Neural progenitor cell (in vitro differentiated cells): ENCODE measurements around the gene MYO6. TPM values are rescaled to one million over a fixed set of nuclear protein-coding genes. Genes with fewer than 3 reads are reported as not detected.
A peak's percentile ranks its signal among the peaks of the same experiment; 100 is the strongest.

Experiments
- DNase-seq: peaks from one replicate; pipeline ENCODE4 v3.0.0-alpha.2; 2016; ENCODE audit warnings: low spot score
- H2AFZ ChIP-seq: fragments of 200-600 bp; sonication (generic); replicated peaks from 2 replicates; pipeline ENCODE4 v1.6.1; 2016; ENCODE audit warnings: antibody characterized with exemption
- H3F3A ChIP-seq: fragments of 200-600 bp; sonication (generic); 2 replicates; pipeline ENCODE4 v1.6.1; 2016; ENCODE audit warnings: antibody characterized with exemption, low read depth
- H3K27ac ChIP-seq: fragments of 200-600 bp; sonication (generic); 2 replicates; pipeline ENCODE4 v1.5.1; 2016; ENCODE audit warnings: mild to moderate bottlenecking
- H3K27me3 ChIP-seq: fragments of 200-600 bp; sonication (generic); 2 replicates; pipeline ENCODE4 v1.6.1; 2016; ENCODE audit warnings: mild to moderate bottlenecking, moderate library complexity
- H3K36me3 ChIP-seq: fragments of 200-600 bp; sonication (generic); 2 replicates; pipeline ENCODE4 v1.5.1; 2016
- H3K4me1 ChIP-seq: fragments of 200-600 bp; sonication (generic); 2 replicates; pipeline ENCODE4 v1.6.1; 2016; ENCODE audit warnings: mixed run types
- H3K4me2 ChIP-seq: fragments of 200-600 bp; sonication (generic); 2 replicates; pipeline ENCODE4 v1.6.1; 2016
- H3K4me3 ChIP-seq: fragments of 200-600 bp; sonication (generic); 2 replicates; pipeline ENCODE4 v1.5.1; 2016
- H3K79me2 ChIP-seq: fragments of 200-600 bp; sonication (generic); 2 replicates; pipeline ENCODE4 v1.6.1; 2016; ENCODE audit warnings: low read depth
- H3K9ac ChIP-seq: fragments of 200-600 bp; sonication (generic); 2 replicates; pipeline ENCODE4 v1.6.1; 2016
- H3K9me3 ChIP-seq: fragments of 200-600 bp; sonication (generic); 2 replicates; pipeline ENCODE4 v1.5.1; 2016; ENCODE audit warnings: low read depth
- H4K20me1 ChIP-seq: fragments of 200-600 bp; sonication (generic); 2 replicates; pipeline ENCODE4 v1.6.1; 2016; ENCODE audit warnings: low read depth
- H3K27ac Mint-ChIP-seq: 3 replicates; pipeline ENCODE4 v1.8.0; 2021; ENCODE audit warnings: mixed read lengths
- H3K27me3 Mint-ChIP-seq: 2 replicates; pipeline ENCODE4 v1.8.0; 2022; ENCODE audit warnings: low read depth, mild to moderate bottlenecking, inconsistent platforms, moderate library complexity, mixed read lengths; ENCODE audit not compliant: insufficient read depth
- H3K36me3 Mint-ChIP-seq: 3 replicates; pipeline ENCODE4 v1.8.0; 2021; ENCODE audit warnings: mixed read lengths
- H3K4me1 Mint-ChIP-seq: 3 replicates; pipeline ENCODE4 v1.8.0; 2021; ENCODE audit warnings: mixed read lengths
- H3K4me3 Mint-ChIP-seq: 3 replicates; pipeline ENCODE4 v1.8.0; 2021; ENCODE audit warnings: mild to moderate bottlenecking, moderate library complexity, mixed read lengths
- H3K9me3 Mint-ChIP-seq: 3 replicates; pipeline ENCODE4 v1.8.0; 2020; ENCODE audit warnings: mixed read lengths
- CTCF ChIP-seq: fragments of 200-600 bp; sonication (generic); IDR thresholded peaks from 2 replicates; pipeline ENCODE4 v1.5.1; 2017; ENCODE audit warnings: antibody characterized with exemption, mild to moderate bottlenecking
- EZH2 ChIP-seq: fragments of 200-600 bp; sonication (generic); IDR thresholded peaks from 2 replicates; pipeline ENCODE4 v1.6.1; 2017; ENCODE audit warnings: antibody characterized with exemption, mild to moderate bottlenecking, moderate library complexity
- EZH2phosphoT487 ChIP-seq: fragments of 200-600 bp; sonication (generic); IDR thresholded peaks from 2 replicates; pipeline ENCODE4 v1.6.1; 2017; ENCODE audit warnings: antibody characterized with exemption
- total RNA-seq: library from RNA; depleted of rRNA; stranded (reverse); fragments of >200 nt; gene quantifications from 2 replicates; pipeline ENCODE4 v1.2.3, GENCODE V29; 2015; ENCODE audit warnings: low replicate concordance

The MYO6 gene
- total RNA-seq, 1 donor from 2014 or later = 23.0 TPM

GRCh38 chr6:75941509-75941908, 192.5 kb downstream of the MYO6 start:
- no peak overlapping the region for H3K9ac ChIP-seq
- H3K36me3 ChIP-seq = no peaks in the 10 kb centered on the region
- Mint-ChIP-seq H3K9me3 (peaks cover 3% of the 10 kb centered on the region), H3K4me3 (no peak overlapping the region), H3K27me3 (peaks cover 2% of the 10 kb centered on the region), H3K27ac (no peak overlapping the region), H3K36me3 (no peaks in the 10 kb centered on the region), H3K4me1 (peaks cover 11% of the 10 kb centered on the region)
- H3K79me2 ChIP-seq = no peaks in the 10 kb centered on the region
- H4K20me1 ChIP-seq = no peaks in the 10 kb centered on the region
- no peaks in the 10 kb centered on the region for H3K27me3 ChIP-seq
- TF ChIP-seq CTCF (no peak), EZH2 (no peak), EZH2phosphoT487 (no peak)
- no peak overlapping the region for H3K27ac ChIP-seq
- no peak overlapping the region for H2AFZ ChIP-seq
- no peak for DNase-seq
- H3F3A ChIP-seq = peaks cover 9% of the 10 kb centered on the region
- H3K4me2 ChIP-seq = no peak overlapping the region
- peaks cover 14% of the 10 kb centered on the region for H3K4me1 ChIP-seq
- no peak overlapping the region for H3K4me3 ChIP-seq
- H3K9me3 ChIP-seq = no peaks in the 10 kb centered on the region

GRCh38 chr6:75943381-75943780, 194.3 kb downstream of the MYO6 start:
- Histone ChIP-seq H2AFZ (no peak overlapping the region), H3K27me3 (no peaks in the 10 kb centered on the region), H3K9me3 (no peaks in the 10 kb centered on the region), H3K4me3 (no peak overlapping the region), H3K4me2 (no peak overlapping the region), H3K4me1 (peaks cover 14% of the 10 kb centered on the region), H3F3A (peaks cover 11% of the 10 kb centered on the region), H3K79me2 (no peaks in the 10 kb centered on the region), H4K20me1 (no peaks in the 10 kb centered on the region), H3K36me3 (no peaks in the 10 kb centered on the region), H3K9ac (no peak overlapping the region), H3K27ac (no peak overlapping the region)
- peaks cover 3% of the 10 kb centered on the region for H3K9me3 Mint-ChIP-seq
- H3K4me1 Mint-ChIP-seq = peaks cover 6% of the 10 kb centered on the region
- DNase-seq = no peak
- no peak for TF ChIP-seq EZH2
- no peak for TF ChIP-seq EZH2phosphoT487
- TF ChIP-seq CTCF = no peak
- H3K36me3 Mint-ChIP-seq = no peaks in the 10 kb centered on the region
- no peak overlapping the region for H3K4me3 Mint-ChIP-seq
- H3K27me3 Mint-ChIP-seq = peaks cover 2% of the 10 kb centered on the region
- H3K27ac Mint-ChIP-seq = no peak overlapping the region

GRCh38 chr6:75946146-75946831, 197.2 kb downstream of the MYO6 start:
- Mint-ChIP-seq H3K36me3 (no peaks in the 10 kb centered on the region), H3K4me1 (peaks cover 6% of the 10 kb centered on the region), H3K4me3 (no peak overlapping the region), H3K9me3 (no peaks in the 10 kb centered on the region), H3K27ac (no peak overlapping the region), H3K27me3 (no peaks in the 10 kb centered on the region)
- peaks cover 11% of the 10 kb centered on the region for H3F3A ChIP-seq
- no peak overlapping the region for H2AFZ ChIP-seq
- TF ChIP-seq EZH2phosphoT487 = no peak
- TF ChIP-seq EZH2 = no peak
- TF ChIP-seq CTCF = no peak
- H3K9me3 ChIP-seq = no peaks in the 10 kb centered on the region
- peak overlapping the region; percentile 51 for H3K4me2 ChIP-seq
- H3K79me2 ChIP-seq = no peaks in the 10 kb centered on the region
- H3K27ac ChIP-seq = no peak overlapping the region
- H4K20me1 ChIP-seq = no peaks in the 10 kb centered on the region
- H3K4me1 ChIP-seq = peaks cover 14% of the 10 kb centered on the region
- no peaks in the 10 kb centered on the region for H3K27me3 ChIP-seq
- H3K4me3 ChIP-seq = peak overlapping the region; percentile 12
- DNase-seq = no peak
- H3K36me3 ChIP-seq = no peaks in the 10 kb centered on the region
- H3K9ac ChIP-seq = no peak overlapping the region
